Stomach smooth muscle (tissue), 2 donors: ENCODE measurements around the gene CADM2.
"Not testable (repeated sequence)": the region's sequence is repeated elsewhere in the genome, so short reads cannot be mapped to it uniquely, and the experiment has no call there.

Experiments used
- H3K27ac ChIP-seq: one replicate; pipeline ENCODE4 v1.7.0; 2013; ENCODE audit warnings: mild to moderate bottlenecking, low read length, inconsistent platforms
- H3K27me3 ChIP-seq, 2 donors: one replicate each; pipeline ENCODE4 v1.7.0; 2013; ENCODE audit warnings: low read length in 2 of 2; ENCODE audit not compliant: insufficient read depth in 2 of 2, control insufficient read depth in 1 of 2
- H3K36me3 ChIP-seq, 2 donors: one replicate each; pipeline ENCODE4 v1.7.0; 2013; ENCODE audit warnings: low read length in 2 of 2; ENCODE audit not compliant: control insufficient read depth in 2 of 2, insufficient read depth in 2 of 2
- H3K4me1 ChIP-seq: one replicate; pipeline ENCODE4 v1.7.0; 2013; ENCODE audit warnings: low read length; ENCODE audit not compliant: control insufficient read depth, insufficient read depth
- H3K4me3 ChIP-seq, 2 donors: one replicate each; pipeline ENCODE4 v1.7.0; 2013; ENCODE audit warnings: low read length in 2 of 2
- H3K9ac ChIP-seq, 2 donors: one replicate each; pipeline ENCODE4 v1.7.0; 2013; ENCODE audit warnings: low read length in 2 of 2, mild to moderate bottlenecking in 1 of 2
- H3K9me3 ChIP-seq, 2 donors: one replicate each; pipeline ENCODE4 v1.7.0; 2013; ENCODE audit warnings: low read length in 2 of 2; ENCODE audit not compliant: control insufficient read depth in 2 of 2
- donor health status: healthy.
- donor health status: Pancreatic carcinoma.

Gene CADM2

DNA sequence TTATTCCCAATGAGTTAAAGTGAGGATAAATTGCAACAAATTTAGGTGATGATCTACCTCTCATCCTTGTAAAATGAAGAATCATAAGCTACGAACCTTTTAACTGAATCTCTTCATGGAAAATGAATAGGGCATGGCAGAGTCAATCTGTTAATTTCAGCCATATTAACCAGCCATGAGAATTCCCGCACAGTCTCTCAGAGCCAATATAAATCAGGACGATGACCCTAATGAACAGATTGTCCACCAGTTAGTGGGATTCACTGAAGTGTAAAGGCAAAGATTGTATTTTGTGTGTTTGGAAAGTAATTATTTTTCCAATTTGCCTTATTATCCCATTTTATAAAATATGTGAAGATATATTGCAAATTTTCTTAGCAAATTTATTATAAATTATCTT is 183.8 kb downstream of the CADM2 start:
- no peaks in the 10 kb centered on the region for H3K9me3 ChIP-seq
- H3K4me1 ChIP-seq = no peaks in the 10 kb centered on the region
- no peaks in the 10 kb centered on the region for H3K36me3 ChIP-seq
- H3K27ac ChIP-seq = no peak overlapping the region
- no peak overlapping the region for H3K9ac ChIP-seq
- no peak overlapping the region for H3K4me3 ChIP-seq
- H3K27me3 ChIP-seq = no peaks in the 10 kb centered on the region

DNA sequence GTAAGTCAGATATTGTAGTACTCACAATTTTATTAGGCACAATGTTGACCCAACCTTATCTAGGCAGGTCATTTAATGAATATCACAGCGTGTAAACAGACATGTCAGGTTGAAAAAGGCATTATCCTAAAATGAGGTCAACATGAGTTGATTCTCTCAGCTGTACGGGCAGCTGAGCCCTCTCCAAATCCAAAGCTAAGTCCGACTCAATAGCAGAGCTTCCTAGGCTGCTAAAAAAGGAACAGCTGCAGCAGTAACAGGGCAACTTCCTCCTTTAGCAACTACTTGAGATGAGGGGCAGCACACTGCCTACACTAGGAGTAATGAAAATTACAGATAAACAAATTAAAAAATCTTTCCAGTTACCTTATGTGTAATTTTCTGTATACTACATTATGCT is 189.2 kb downstream of the CADM2 start:
- Histone ChIP-seq H3K27ac (no peak overlapping the region), H3K9ac (no peak overlapping the region), H3K4me1 (no peaks in the 10 kb centered on the region), H3K4me3 (no peak overlapping the region), H3K36me3 (no peaks in the 10 kb centered on the region), H3K27me3 (no peaks in the 10 kb centered on the region), H3K9me3 (no peaks in the 10 kb centered on the region)

DNA sequence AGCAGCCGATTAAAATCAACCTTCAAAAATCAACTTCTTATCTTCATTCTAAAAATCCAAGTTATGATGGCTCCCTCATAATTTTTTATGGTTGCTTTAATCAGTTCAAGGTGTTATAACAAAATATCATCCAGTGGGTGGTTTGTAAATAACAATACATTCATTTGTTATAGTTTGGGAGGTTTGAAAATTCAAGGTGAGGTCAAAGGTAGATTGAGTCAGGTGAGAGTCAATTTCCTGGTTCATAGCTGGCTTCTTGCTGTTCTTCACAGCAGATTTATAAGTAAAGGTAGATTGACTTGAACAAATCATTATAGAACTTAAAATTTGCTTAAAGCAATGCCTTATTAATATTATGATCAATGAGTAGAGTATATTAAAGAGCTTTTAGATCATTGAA is 192.8 kb downstream of the CADM2 start:
- H3K27me3 ChIP-seq = no peaks in the 10 kb centered on the region
- H3K9me3 ChIP-seq = no peaks in the 10 kb centered on the region
- no peaks in the 10 kb centered on the region for H3K4me1 ChIP-seq
- no peak overlapping the region for H3K27ac ChIP-seq
- no peak overlapping the region for H3K9ac ChIP-seq
- no peaks in the 10 kb centered on the region for H3K36me3 ChIP-seq
- no peak overlapping the region for H3K4me3 ChIP-seq

DNA sequence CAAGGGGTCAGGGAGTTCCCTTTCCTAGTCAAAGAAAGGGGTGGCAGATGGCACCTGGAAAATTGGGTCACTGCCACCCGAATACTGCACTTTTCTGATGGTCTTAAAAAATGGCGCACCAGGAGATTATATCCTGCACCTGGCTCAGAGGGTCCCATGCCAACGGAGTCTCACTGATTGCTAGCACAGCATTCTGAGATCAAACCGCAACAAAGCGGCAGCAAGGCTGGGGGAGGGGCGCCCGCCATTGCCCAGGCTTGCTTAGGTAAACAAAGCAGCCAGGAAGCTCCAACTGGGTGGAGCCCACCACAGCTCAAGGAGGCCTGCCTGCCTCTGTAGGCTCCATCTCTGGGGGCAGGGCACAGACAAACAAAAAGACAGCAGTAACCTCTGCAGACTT is 194.5 kb downstream of the CADM2 start:
- not testable (repeated sequence) for H3K27me3 ChIP-seq, H3K9ac ChIP-seq, H3K36me3 ChIP-seq, H3K4me3 ChIP-seq, H3K27ac ChIP-seq, H3K4me1 ChIP-seq, H3K9me3 ChIP-seq

DNA sequence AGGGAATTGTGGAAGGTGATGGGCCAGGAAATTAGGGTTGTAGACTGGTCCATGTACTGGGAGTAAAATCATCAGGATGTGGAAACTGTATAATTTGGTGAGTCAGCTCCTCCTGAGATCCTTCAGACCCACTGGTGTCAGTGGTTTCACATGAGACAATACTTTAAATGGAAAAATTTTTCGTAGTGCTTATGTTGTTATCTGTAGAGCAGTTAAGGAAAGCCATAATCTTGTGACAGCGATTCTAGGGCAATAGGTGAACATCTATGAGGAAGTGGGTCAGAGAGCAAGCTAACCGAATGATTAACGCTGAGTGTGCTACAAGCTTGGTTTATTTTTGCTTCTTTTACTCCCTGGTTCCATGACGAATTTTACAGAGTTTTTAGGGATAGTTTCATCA is 200.6 kb downstream of the CADM2 start:
- no peaks in the 10 kb centered on the region for H3K36me3 ChIP-seq
- no peaks in the 10 kb centered on the region for H3K4me1 ChIP-seq
- no peak overlapping the region for H3K4me3 ChIP-seq
- no peak overlapping the region for H3K27ac ChIP-seq
- no peaks in the 10 kb centered on the region for H3K9me3 ChIP-seq
- H3K27me3 ChIP-seq = no peaks in the 10 kb centered on the region
- no peak overlapping the region for H3K9ac ChIP-seq

DNA sequence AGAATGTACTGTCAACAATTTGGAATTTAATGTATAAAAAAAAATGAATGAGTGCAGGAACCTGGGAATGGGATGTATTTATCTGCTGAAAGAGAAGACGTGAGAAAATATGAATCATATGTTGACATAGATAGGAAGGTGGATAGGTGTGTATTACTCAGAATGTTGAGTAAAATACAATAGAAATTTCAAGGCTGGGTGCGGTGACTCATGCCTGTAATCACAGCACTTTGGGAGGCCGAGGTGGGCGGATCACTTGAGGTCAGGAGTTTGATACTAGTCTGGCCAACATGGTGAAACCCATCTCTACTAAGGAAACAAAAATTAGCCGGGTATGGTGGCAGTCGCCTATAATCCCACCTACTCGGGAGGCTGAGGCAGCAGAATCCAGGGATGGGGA is 202.8 kb downstream of the CADM2 start:
- Histone ChIP-seq H3K27me3 (no peaks in the 10 kb centered on the region), H3K36me3 (no peaks in the 10 kb centered on the region), H3K27ac (no peak overlapping the region), H3K4me3 (no peak overlapping the region), H3K4me1 (no peaks in the 10 kb centered on the region), H3K9ac (no peak overlapping the region), H3K9me3 (no peaks in the 10 kb centered on the region)

DNA sequence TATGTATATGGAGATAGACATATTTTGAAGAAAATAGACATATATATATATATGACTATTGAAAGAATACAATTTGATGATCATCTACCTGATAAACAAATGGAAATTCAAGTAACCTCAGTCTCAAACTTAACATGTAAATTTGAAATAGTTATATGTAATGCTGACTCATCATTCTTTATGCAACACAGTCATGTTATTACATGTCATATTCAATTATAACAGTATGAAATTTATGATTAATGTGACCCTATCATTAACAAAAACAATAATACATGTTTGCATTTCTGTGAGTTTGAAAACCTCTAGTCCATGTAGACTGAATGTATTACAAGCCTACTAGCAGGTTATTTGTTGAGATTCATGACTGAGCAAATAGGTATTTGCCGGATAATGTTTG is 204.1 kb downstream of the CADM2 start:
- no peaks in the 10 kb centered on the region for H3K36me3 ChIP-seq
- H3K4me3 ChIP-seq = no peak overlapping the region
- H3K4me1 ChIP-seq = no peaks in the 10 kb centered on the region
- no peak overlapping the region for H3K27ac ChIP-seq
- no peaks in the 10 kb centered on the region for H3K9me3 ChIP-seq
- H3K9ac ChIP-seq = no peak overlapping the region
- H3K27me3 ChIP-seq = no peaks in the 10 kb centered on the region

DNA sequence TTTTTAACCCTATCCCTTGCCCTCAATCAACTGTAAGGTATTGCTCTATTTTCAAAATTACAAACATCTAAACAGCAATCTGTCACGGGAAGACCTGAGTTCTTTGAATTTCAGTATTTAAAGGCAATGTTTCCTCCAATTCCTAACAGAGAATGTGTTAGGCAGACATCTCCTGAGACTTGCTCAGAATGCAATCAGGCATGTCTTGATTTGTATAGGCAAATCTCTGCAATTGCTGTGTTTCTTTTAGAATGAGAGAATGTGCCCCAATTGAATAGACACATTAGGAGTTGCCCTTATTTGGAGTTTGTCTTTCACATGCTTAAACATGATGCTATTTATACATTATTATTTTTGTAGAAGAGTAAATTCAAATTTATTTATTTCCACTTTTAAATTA is 205.6 kb downstream of the CADM2 start:
- Histone ChIP-seq H3K9me3 (no peaks in the 10 kb centered on the region), H3K4me3 (no peak overlapping the region), H3K9ac (no peak overlapping the region), H3K4me1 (no peaks in the 10 kb centered on the region), H3K36me3 (no peaks in the 10 kb centered on the region), H3K27me3 (no peaks in the 10 kb centered on the region), H3K27ac (no peak overlapping the region)

DNA sequence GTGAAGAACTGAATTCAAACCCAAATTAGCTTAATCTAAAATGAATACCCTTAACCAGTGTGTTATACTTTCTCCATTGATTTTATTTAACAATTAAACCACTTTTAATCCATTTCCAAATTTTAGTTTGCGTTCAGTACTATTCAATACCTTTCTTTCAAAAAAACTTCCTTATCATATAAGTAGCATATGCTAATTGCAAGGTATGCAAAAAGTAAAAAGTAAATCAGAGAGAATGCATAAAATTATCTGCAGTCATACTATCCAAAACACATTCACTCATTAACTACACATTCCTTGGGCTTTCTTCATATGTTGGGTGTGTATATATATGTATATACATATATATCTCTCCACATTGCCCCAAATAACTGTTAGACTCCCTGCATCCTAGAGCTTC is 208.8 kb downstream of the CADM2 start:
- Histone ChIP-seq H3K4me3 (no peak overlapping the region), H3K36me3 (no peaks in the 10 kb centered on the region), H3K4me1 (no peaks in the 10 kb centered on the region), H3K9ac (no peak overlapping the region), H3K9me3 (no peaks in the 10 kb centered on the region), H3K27ac (no peak overlapping the region), H3K27me3 (no peaks in the 10 kb centered on the region)

DNA sequence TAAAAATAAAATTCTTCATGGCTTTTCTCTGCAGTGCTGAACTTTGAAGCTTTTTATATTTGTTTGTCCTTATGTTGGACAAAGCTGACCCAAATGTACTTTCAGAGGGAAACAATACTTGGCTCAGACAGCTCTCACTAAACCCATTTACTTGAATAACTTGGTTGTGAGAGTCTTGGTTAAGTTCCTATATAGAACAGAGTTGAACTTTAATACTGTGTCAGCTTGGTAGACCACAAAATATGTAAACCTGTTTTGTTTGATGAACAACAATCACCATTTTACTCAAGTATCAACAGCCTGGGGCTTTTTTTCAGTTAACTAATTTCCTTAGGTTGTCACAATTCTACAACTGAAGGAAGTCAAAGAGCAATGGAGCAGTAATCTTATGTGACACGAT is 211.9 kb downstream of the CADM2 start:
- Histone ChIP-seq H3K9me3 (no peaks in the 10 kb centered on the region), H3K4me1 (no peaks in the 10 kb centered on the region), H3K27me3 (no peaks in the 10 kb centered on the region), H3K4me3 (no peak overlapping the region), H3K36me3 (no peaks in the 10 kb centered on the region), H3K27ac (no peak overlapping the region), H3K9ac (no peak overlapping the region)

DNA sequence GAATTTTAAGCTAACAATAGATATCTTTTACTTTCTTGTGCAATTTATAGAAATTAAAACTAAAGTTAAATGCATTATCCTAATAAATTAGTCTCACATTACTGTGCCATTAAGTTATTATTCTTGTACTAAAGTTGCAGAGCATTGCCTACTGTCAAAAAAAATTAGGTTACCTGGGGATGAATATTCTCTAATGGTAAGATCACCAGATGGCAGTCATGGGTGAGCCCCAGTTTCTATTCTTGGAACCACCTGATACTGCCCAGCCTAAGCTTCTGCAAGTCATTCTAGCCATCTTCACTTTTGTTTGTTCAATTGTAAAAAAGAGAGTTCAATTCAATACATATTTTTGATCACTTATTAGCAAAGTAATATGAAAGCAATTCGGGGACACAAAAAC is 213.2 kb downstream of the CADM2 start:
- H3K36me3 ChIP-seq = no peaks in the 10 kb centered on the region
- no peak overlapping the region for H3K4me3 ChIP-seq
- no peaks in the 10 kb centered on the region for H3K9me3 ChIP-seq
- H3K4me1 ChIP-seq = no peaks in the 10 kb centered on the region
- no peaks in the 10 kb centered on the region for H3K27me3 ChIP-seq
- no peak overlapping the region for H3K9ac ChIP-seq
- H3K27ac ChIP-seq = no peak overlapping the region

DNA sequence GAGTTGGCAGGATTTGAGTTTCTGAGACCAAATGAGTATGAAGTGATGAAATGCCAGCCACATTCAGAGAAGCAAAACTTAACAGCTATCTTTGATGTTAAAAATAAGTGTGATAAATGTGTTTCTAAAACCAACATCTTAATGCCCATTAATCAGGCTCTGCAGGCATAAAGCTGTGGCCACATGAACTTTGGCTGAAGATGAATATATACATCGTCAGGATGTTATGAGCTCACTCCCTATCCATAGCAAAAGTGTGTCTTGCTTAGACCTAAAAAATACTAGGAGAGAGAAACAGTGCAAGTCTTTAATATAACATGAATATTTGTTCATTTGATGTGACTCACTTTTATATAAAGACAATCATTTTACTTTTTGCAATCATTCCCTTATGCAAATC is 218.0 kb downstream of the CADM2 start:
- no peaks in the 10 kb centered on the region for H3K4me1 ChIP-seq
- H3K9ac ChIP-seq = no peak overlapping the region
- no peak overlapping the region for H3K27ac ChIP-seq
- no peak overlapping the region for H3K4me3 ChIP-seq
- H3K27me3 ChIP-seq = no peaks in the 10 kb centered on the region
- no peaks in the 10 kb centered on the region for H3K36me3 ChIP-seq
- H3K9me3 ChIP-seq = no peaks in the 10 kb centered on the region
